IPS-18a (cell line): ENCODE results near the gene PLEKHO2.

Source experiments
- H3K27ac ChIP-seq: one replicate; pipeline ENCODE4 v1.5.1; 2013; ENCODE audit warnings: low read length
- H3K27me3 ChIP-seq: one replicate; pipeline ENCODE4 v1.6.1; 2013; ENCODE audit warnings: mild to moderate bottlenecking, low read length; ENCODE audit not compliant: control insufficient read depth, insufficient read depth
- H3K36me3 ChIP-seq: one replicate; pipeline ENCODE4 v1.6.1; 2013; ENCODE audit warnings: low read depth, low read length; ENCODE audit not compliant: control insufficient read depth
- H3K4me1 ChIP-seq: one replicate; pipeline ENCODE4 v1.6.1; 2013; ENCODE audit warnings: low read depth, low read length; ENCODE audit not compliant: control insufficient read depth
- H3K4me3 ChIP-seq: one replicate; pipeline ENCODE4 v1.5.1; 2013; ENCODE audit warnings: low read length
- H3K9ac ChIP-seq: one replicate; pipeline ENCODE4 v1.6.1; 2013; ENCODE audit warnings: mild to moderate bottlenecking, low read length, moderate library complexity
- H3K9me3 ChIP-seq: one replicate; pipeline ENCODE4 v1.6.1; 2013; ENCODE audit warnings: low read depth, low read length; ENCODE audit not compliant: control insufficient read depth

The PLEKHO2 gene

DNA sequence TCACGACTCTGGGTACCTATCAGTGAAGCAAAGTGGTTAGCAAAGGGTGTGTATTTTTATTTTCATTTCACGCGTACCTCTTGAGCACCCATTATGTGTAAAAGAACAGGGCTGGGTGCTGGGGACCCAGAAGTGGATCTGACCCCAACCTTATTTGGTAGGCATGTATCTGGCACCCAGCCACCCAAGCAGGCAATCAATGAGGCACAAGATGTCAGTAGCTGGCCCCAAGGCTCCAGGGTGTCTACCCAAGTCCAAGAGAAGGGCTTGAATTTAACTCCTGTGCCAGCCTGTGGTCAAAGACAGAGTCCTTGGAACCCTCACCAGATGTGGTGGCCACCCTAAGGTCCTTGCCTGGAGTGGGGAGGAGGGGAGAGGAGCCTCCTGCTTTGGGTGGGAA is 5.7 kb downstream of the PLEKHO2 start:
- no peak overlapping the region for H3K4me3 ChIP-seq
- H3K27me3 ChIP-seq = no peaks in the 10 kb centered on the region
- no peaks in the 10 kb centered on the region for H3K9me3 ChIP-seq
- H3K36me3 ChIP-seq = peaks cover 13% of the 10 kb centered on the region
- no peak overlapping the region for H3K27ac ChIP-seq
- no peak overlapping the region for H3K9ac ChIP-seq
- peaks cover 21% of the 10 kb centered on the region for H3K4me1 ChIP-seq

DNA sequence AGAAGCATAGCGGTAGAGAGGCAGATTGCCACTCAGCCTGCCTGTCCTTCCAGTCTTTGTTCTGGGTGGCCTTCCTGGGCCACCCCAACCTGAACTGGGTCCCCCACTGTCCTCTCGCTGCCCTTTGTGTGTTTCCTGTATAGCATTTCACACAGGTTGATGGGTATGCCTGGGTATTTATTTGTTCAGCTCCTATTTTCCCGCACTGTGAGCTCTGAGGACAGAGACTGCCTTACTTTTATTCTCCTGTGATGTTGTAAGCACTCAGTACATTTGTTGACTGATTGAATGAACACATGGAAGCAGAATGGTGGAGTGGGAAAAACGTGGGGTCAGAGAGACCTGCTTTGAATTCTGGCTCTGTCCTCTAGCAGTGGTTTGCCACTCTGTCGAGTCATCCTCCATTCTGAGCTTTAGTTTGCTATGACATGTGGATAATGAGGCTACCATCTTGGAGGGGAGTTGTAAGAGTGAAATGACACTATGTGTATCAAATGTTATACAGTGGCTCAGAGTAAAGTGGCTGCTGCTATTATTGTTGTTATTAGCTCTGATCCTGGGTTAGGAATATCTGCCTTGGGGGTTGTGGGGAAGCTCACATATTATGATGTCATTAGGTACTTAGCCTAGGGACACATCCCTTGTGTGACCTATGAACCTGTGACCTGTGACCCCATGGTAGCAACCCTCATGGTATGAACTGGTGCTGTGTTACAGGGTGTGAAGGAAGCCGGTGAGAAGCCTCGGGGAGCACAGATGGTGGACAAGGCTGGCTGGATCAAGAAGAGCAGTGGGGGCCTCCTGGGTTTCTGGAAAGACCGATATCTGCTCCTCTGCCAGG is 6.4 kb downstream of the PLEKHO2 start:
- Histone ChIP-seq H3K27me3 (no peaks in the 10 kb centered on the region), H3K9ac (no peak overlapping the region), H3K36me3 (peaks cover 13% of the 10 kb centered on the region), H3K9me3 (no peaks in the 10 kb centered on the region), H3K27ac (no peak overlapping the region), H3K4me1 (peaks cover 16% of the 10 kb centered on the region), H3K4me3 (no peak overlapping the region)

DNA sequence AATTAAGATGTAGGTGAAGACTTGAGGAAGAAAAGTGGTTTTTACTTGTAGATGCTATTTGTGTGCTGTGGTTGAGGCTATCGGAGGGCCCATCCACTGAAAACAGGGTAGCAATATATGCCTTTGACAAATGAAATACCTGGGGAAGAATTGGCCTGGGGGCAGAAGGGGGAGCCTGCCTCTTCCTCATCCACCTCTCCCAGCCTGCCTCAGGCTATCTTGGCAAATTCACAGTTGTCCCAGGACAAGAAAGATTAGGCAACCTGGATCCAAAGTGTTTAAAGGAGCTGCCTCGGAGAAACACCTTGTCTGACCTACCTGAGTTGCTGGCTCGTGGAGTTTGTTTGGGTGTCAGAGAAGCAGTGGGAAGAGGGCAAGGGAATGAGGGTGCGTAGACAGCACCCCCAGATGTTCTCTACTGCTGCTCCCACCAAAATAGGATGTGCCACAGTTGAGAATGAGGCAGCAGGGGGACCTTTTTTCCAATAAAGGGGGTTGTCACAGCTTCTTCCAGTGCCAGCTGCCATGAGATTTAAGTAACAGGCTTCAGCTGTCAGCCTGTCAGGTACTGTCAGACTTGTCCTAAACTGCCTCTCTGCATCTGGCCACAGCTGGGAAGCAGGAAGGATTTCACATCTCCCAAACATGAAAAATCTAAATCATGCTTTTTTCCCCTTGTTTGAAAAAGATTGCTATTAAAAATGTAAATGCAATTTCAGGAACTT is 9.2 kb downstream of the PLEKHO2 start:
- H3K9ac ChIP-seq = no peak overlapping the region
- H3K36me3 ChIP-seq = peaks cover 30% of the 10 kb centered on the region
- peaks cover 7% of the 10 kb centered on the region for H3K4me1 ChIP-seq
- H3K4me3 ChIP-seq = no peak overlapping the region
- no peaks in the 10 kb centered on the region for H3K9me3 ChIP-seq
- H3K27me3 ChIP-seq = no peaks in the 10 kb centered on the region
- no peak overlapping the region for H3K27ac ChIP-seq

DNA sequence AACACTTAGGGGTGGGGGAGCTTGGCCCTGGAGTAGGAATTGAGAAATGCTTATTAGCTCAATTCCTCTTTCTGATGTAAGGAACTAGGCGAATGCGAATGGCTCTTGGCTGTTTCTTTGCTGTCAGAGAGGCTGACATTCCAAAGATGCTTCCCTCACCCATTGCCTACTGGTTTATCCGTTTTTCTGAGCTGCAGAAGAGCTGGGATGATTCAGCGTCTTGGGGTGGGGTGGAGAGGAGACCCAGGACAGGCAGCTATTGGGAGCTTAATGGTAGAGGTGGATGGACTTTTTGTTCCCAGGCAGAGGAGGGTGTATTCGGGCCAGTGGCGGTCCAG is 9.8 kb downstream of the PLEKHO2 start:
- Histone ChIP-seq H3K27me3 (no peaks in the 10 kb centered on the region), H3K9me3 (no peaks in the 10 kb centered on the region), H3K4me3 (no peak overlapping the region), H3K27ac (no peak overlapping the region), H3K9ac (no peak overlapping the region), H3K36me3 (peaks cover 30% of the 10 kb centered on the region), H3K4me1 (peaks cover 10% of the 10 kb centered on the region)

DNA sequence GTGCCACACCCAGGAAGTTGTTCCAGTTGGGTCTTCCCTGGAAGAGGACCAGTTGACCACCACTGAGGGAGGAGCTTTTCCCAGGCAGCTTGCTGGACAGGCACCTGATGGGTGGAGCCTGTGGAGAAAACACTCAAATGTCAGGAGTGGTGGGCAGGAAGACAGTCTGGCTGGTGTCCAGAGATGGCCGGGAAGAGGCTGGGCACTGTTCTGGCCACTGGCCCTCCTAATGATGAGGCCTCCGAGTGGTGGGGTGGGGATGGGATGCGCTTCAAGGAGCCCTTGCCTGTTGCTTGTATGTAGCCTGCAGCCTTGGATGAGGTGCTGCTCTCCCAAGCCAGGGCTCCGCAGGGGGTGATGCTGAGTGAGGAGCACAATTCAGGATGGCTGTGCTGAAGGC is 12.3 kb downstream of the PLEKHO2 start:
- Histone ChIP-seq H3K27me3 (no peaks in the 10 kb centered on the region), H3K27ac (no peak overlapping the region), H3K4me1 (peaks cover 22% of the 10 kb centered on the region), H3K4me3 (no peak overlapping the region), H3K36me3 (peaks cover 31% of the 10 kb centered on the region), H3K9me3 (no peaks in the 10 kb centered on the region), H3K9ac (no peak overlapping the region)

DNA sequence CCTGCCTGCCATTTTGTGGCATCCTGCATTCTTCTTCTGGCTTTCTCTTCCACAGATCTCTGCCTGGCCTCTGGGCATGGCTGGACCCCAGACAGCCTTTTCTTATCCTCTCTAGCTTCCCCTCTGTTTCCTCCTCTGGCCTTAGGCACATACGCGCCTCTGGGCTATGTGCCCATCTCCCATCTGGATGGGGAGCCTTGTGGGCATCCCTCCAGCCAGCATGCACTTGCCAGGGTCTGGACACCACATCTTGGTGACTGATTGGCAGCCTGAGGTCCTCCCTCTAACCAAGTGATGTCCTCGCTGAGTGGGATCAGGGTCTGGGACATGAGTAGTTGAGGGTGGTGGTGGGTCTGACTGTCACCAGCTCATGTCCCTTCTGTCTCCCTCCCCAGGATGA is 12.8 kb downstream of the PLEKHO2 start:
- Histone ChIP-seq H3K9ac (no peak overlapping the region), H3K9me3 (no peaks in the 10 kb centered on the region), H3K4me3 (no peak overlapping the region), H3K36me3 (peaks cover 33% of the 10 kb centered on the region), H3K4me1 (peaks cover 22% of the 10 kb centered on the region), H3K27ac (no peak overlapping the region), H3K27me3 (no peaks in the 10 kb centered on the region)

DNA sequence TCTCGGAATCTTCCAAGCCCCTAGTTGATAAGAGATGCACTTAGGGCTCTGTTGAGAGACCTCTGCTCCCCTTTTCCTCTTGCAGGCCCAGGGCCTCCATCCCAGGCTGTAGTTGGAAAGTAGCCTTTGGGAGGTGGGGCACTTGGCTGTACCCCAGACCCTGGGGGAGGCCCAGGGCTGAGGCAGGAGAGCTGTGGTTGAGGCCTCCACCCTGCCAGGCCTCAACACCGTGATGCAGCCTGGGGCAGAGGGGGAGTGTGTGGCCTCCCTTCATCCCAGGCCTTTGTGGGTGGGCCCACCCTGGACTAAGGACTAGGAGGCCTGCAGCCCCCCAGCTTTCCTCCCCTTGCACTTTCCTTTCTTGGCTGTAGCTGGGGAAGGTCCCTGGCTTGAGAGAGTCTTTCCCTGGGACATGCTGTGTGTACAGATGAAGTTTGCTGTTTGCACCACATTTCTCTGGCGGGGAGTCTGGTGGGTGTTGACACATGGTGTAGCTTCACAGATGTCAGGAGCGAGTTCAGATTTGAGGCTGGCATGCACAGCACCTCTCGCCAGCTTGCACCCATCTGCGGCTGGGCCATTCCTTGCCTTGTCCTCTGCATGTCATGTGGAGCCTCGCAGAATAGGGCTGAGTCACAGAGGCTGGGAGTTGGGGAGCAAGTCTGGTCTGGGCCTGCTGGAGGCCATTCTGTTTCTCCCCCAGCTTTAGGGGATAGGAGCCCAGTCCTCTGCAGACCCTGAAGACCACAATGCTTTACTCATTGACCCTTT is 13.7 kb downstream of the PLEKHO2 start:
- Histone ChIP-seq H3K4me1 (peaks cover 22% of the 10 kb centered on the region), H3K27ac (no peak overlapping the region), H3K36me3 (peaks cover 37% of the 10 kb centered on the region), H3K9me3 (no peaks in the 10 kb centered on the region), H3K4me3 (no peak overlapping the region), H3K27me3 (no peaks in the 10 kb centered on the region), H3K9ac (no peak overlapping the region)

DNA sequence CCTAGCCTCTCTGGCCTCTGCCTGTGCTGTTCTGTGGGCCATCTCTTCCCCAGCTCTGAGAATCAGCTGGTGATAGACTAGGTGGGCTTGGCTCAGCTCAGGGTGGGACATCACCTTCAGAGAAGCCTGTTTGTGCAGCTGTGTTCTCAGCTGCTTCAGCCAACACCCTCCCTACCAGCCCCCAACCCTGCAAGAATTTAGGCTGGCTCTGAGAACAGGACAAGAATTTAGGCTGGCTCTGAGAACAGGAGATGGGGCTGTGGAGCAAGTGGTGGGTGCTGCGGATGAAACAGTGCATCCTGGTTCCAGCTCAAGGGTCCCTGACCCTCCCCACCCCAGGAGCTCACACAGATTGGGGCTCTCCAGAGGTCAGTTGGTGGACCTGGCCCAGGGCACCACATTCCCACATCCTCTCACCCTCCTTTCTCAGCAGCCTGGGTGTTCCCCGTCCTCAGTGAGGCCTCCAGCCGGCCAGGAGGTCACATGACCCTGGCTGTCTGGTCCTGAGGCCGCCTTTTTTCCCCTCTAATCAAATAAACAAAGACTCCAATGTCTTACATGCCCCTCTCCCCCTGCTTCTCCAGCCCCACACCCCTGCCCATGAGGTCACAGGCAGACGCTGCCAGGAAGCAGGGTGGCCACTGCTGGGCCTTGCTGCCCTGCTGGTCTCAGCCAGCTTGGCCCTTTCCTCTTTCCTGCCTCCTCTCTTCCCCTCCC is 14.9 kb downstream of the PLEKHO2 start:
- H3K4me1 ChIP-seq = peaks cover 16% of the 10 kb centered on the region
- no peak overlapping the region for H3K4me3 ChIP-seq
- peaks cover 38% of the 10 kb centered on the region for H3K36me3 ChIP-seq
- H3K9me3 ChIP-seq = no peaks in the 10 kb centered on the region
- no peak overlapping the region for H3K27ac ChIP-seq
- no peak overlapping the region for H3K9ac ChIP-seq
- H3K27me3 ChIP-seq = no peaks in the 10 kb centered on the region

DNA sequence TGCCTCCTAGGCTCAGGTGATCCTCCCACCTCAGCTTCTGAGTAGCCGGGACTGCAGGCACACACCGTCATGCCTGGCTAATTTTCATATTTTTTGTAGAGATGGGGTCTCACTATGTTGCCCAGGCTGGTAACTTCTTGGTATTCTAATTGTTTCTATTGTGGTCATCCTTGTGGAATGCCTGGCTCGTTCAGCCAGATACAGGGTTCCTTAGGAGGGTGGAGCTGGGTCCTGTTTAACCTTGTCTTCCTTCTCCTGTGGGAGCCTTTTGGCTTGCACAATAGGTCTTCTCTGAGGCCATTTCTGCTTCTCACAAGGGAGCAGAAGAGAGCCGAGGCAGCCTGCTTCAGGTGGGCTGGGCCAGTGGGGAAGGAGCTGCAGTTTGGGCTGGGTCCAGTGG is 15.7 kb downstream of the PLEKHO2 start:
- no peaks in the 10 kb centered on the region for H3K9me3 ChIP-seq
- H3K4me1 ChIP-seq = peaks cover 20% of the 10 kb centered on the region
- no peak overlapping the region for H3K9ac ChIP-seq
- H3K27me3 ChIP-seq = no peaks in the 10 kb centered on the region
- H3K36me3 ChIP-seq = peaks cover 38% of the 10 kb centered on the region
- no peak overlapping the region for H3K4me3 ChIP-seq
- no peak overlapping the region for H3K27ac ChIP-seq

DNA sequence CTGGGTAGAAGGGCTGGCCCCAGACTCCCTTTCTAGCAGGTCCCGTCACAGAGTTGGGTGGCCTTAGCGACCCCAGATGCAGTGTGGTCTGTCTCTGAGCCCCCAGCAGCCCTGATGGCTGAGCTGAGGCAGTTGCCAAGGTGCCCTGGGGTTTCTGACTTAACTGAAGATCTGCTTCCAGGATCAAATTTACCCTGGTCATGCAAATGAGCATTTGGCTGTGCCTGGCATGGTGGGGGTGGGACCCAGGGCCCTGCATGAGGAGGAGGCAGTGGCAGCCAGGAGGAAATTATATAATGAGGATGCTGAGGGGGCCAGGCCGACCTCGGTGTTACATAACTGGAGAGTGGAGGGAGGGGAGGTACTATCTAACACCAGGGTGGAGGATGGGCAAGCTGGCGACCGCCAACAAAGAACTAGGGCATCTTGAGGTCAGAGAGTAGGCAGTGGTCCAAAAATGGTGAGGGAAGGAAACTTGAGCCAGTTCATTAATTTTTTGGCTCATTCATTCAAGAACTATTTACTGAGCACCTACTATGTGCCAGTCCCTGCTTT is 16.4 kb downstream of the PLEKHO2 start:
- Histone ChIP-seq H3K4me3 (no peak overlapping the region), H3K27me3 (no peaks in the 10 kb centered on the region), H3K36me3 (peaks cover 38% of the 10 kb centered on the region), H3K9ac (no peak overlapping the region), H3K4me1 (peaks cover 20% of the 10 kb centered on the region), H3K9me3 (no peaks in the 10 kb centered on the region), H3K27ac (no peak overlapping the region)

DNA sequence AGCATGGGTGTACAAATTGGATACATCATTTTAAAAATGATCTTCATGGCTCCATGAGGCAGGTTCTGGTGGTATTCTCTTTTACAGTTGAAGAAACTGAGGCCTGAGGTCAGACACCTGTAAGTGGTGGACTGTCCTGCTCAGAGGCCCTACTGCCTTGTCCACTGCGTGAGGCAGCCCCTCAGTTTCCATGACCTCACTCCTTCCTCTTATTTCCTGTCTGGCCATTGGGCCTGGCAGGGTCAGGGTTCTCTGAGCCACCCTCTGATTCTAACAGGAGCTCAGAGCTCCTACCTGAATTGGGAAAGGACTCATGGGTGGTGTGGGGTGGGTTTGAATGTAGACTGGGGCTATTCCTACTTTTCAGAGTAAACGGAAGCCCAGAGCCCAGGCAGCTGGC is 17.5 kb downstream of the PLEKHO2 start:
- Histone ChIP-seq H3K27me3 (no peaks in the 10 kb centered on the region), H3K4me1 (peaks cover 20% of the 10 kb centered on the region), H3K36me3 (peaks cover 35% of the 10 kb centered on the region), H3K9me3 (no peaks in the 10 kb centered on the region), H3K9ac (no peak overlapping the region), H3K27ac (no peak overlapping the region), H3K4me3 (no peak overlapping the region)
